Endothelial cell of umbilical vein (primary cell): ENCODE results near the gene ACTN1.

Experiments used
- CTCF ChIP-seq, 2 donors: IDR thresholded peaks; 1 replicate in 1 of 2; 2 replicates in 1 of 2; pipeline ENCODE4 v1.5.1; 2011; ENCODE audit warnings: low read length in 2 of 2, mild to moderate bottlenecking in 2 of 2, moderate library complexity in 2 of 2, control low read depth in 1 of 2, inconsistent platforms in 1 of 2, low read depth in 1 of 2; ENCODE audit not compliant: insufficient read depth in 1 of 2; ENCODE audit errors: extremely low read depth in 1 of 2
- EZH2 ChIP-seq: IDR thresholded peaks from 2 replicates; pipeline ENCODE4 v1.6.1; 2012; ENCODE audit warnings: borderline replicate concordance, low read depth, mild to moderate bottlenecking, moderate library complexity, low read length, inconsistent platforms; ENCODE audit not compliant: severe bottlenecking
- GATA2 ChIP-seq: IDR thresholded peaks from 2 replicates; pipeline ENCODE4 v1.7.0; 2011; ENCODE audit warnings: low read depth, mild to moderate bottlenecking, moderate library complexity, mixed read lengths, low read length; ENCODE audit not compliant: insufficient read length, insufficient read depth
- JUN ChIP-seq: IDR thresholded peaks from 2 replicates; pipeline ENCODE4 v1.6.1; 2011; ENCODE audit warnings: borderline replicate concordance, low read depth; ENCODE audit not compliant: insufficient read length, insufficient read depth
- MYC ChIP-seq: IDR thresholded peaks from one replicate; pipeline ENCODE4 v1.6.1; 2011; ENCODE audit warnings: mild to moderate bottlenecking, low read depth, low read length
- POLR2A ChIP-seq: IDR thresholded peaks from 2 replicates; pipeline ENCODE4 v1.6.1; 2012; ENCODE audit warnings: low read depth, mild to moderate bottlenecking, control low read depth, low read length
- POLR2AphosphoS5 ChIP-seq: IDR thresholded peaks from 2 replicates; pipeline ENCODE4 v1.6.1; 2012; ENCODE audit warnings: low read depth, mild to moderate bottlenecking, control low read depth, low read length, moderate library complexity; ENCODE audit not compliant: insufficient read depth
- TF ChIP-seq, protein P1 (sequence below): IDR thresholded peaks from 2 replicates; pipeline ENCODE4 v1.6.1; 2011; ENCODE audit not compliant: insufficient read depth, insufficient read length

- TF ChIP-seq CTCF (IDR thresholded peaks at IDR 0.05; ENCODE audit: extremely low read depth in 1 of 2, insufficient read depth in 1 of 2, low read depth in 1 of 2, low read length in 2 of 2) (no peak), POLR2A (no peak), MYC (no peak), POLR2AphosphoS5 (no peak), EZH2 (no peak), JUN (no peak), GATA2 (no peak)
- TF ChIP-seq, protein P1, sequence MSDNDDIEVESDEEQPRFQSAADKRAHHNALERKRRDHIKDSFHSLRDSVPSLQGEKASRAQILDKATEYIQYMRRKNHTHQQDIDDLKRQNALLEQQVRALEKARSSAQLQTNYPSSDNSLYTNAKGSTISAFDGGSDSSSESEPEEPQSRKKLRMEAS: no peak
These were observed 46.4 kb downstream of the ACTN1 start for GRCh38 chr14:68932686-68933085.
